Suprapubic skin (tissue), 4 donors: ENCODE measurements around the gene MCOLN2. TPM values are rescaled to one million over a fixed set of nuclear protein-coding genes. Genes with fewer than 3 reads are reported as not detected.

Experiments
- DNase-seq, 2 donors: peaks; one replicate each; pipeline ENCODE4 v3.0.0-alpha.2; 2019; ENCODE audit warnings: low spot score in 2 of 2
- H3K27ac ChIP-seq: fragments of 200-600 bp; sonication (generic); one replicate; pipeline ENCODE4 v1.5.1; 2019
- H3K27me3 ChIP-seq: fragments of 200-600 bp; sonication (generic); one replicate; pipeline ENCODE4 v1.5.1; 2019
- H3K36me3 ChIP-seq: fragments of 200-600 bp; sonication (generic); one replicate; pipeline ENCODE4 v1.5.1; 2019
- H3K4me1 ChIP-seq: fragments of 200-600 bp; sonication (generic); one replicate; pipeline ENCODE4 v1.5.1; 2019
- H3K4me3 ChIP-seq: fragments of 200-600 bp; sonication (generic); one replicate; pipeline ENCODE4 v1.5.1; 2019; ENCODE audit warnings: mild to moderate bottlenecking
- H3K9me3 ChIP-seq: fragments of 200-600 bp; sonication (generic); one replicate; pipeline ENCODE4 v1.5.1; 2019
- EP300 ChIP-seq: sonication (generic); formaldehyde crosslinking; IDR thresholded peaks from one replicate; pipeline ENCODE4 v1.6.1; 2017; ENCODE audit warnings: antibody characterized with exemption
- POLR2A ChIP-seq, 2 donors: fragments of 450-650 bp; IDR thresholded peaks; one replicate each; pipeline ENCODE4 v1.6.1; 2017; ENCODE audit warnings: antibody characterized with exemption in 2 of 2, mild to moderate bottlenecking in 2 of 2, moderate library complexity in 2 of 2
- POLR2AphosphoS5 ChIP-seq, 3 donors: sonication (generic); formaldehyde crosslinking; IDR thresholded peaks; one replicate each; pipeline ENCODE4 v1.6.1; 2017; ENCODE audit warnings: antibody characterized with exemption in 3 of 3
- WGBS: methylation state at CpG from one replicate; pipeline ENCODE4 v1.1.5; 2018; 5-methylcytosine and 5-hydroxymethylcytosine counted together
- total RNA-seq, 4 donors: library from RNA; depleted of rRNA; stranded (reverse); fragments of >200 nt; gene quantifications; one replicate each; pipeline ENCODE4 v1.1.0, GENCODE V29; 2016
- TF ChIP-seq, protein P1 (sequence below), 2 donors: fragments of 200-600 bp in 1 of 2; fragments of 450-650 bp in 1 of 2; sonication (generic) in 1 of 2; IDR thresholded peaks; one replicate each; pipeline ENCODE4 v1.5.1; 2016 to 2019; ENCODE audit warnings: antibody characterized with exemption in 2 of 2, mild to moderate bottlenecking in 1 of 2, moderate library complexity in 1 of 2

MCOLN2 gene
- total RNA-seq, 4 donors from 2014 or later, result 0.72 to 9.8 (median 2.7) TPM

DNA sequence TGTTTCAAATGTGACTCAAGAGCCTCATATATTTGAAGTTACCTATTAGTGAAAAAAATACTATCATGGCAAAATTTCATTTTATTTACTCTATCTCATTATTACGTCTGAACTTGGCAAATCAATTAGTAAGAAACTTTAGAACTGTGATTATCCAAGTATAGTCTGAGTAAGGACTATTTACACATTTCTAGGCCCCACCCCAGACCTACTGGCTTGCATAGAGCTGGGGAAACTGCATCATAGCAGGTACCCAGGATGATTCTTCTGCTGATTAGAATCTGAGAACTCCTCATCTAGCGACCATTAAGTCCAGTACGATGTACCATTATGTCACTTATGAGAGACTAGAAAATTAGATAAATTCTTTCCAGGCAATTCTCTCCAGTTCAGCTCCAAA is 31.2 kb upstream of the MCOLN2 start:
- no peak overlapping the region for H3K4me3 ChIP-seq
- no peaks in the 10 kb centered on the region for H3K27me3 ChIP-seq
- H3K27ac ChIP-seq, result no peak overlapping the region
- whole genome bisulfite sequencing, result 86% methylated on average over 3 of the region's 3 CpGs
- no peaks in the 10 kb centered on the region for H3K9me3 ChIP-seq
- H3K36me3 ChIP-seq, result no peaks in the 10 kb centered on the region
- H3K4me1 ChIP-seq, result no peaks in the 10 kb centered on the region
- TF ChIP-seq POLR2A (IDR thresholded peaks at IDR 0.05), result no peak
- no peak for TF ChIP-seq EP300
- TF ChIP-seq POLR2AphosphoS5 (IDR thresholded peaks at IDR 0.05), result no peak
- TF ChIP-seq, protein P1, sequence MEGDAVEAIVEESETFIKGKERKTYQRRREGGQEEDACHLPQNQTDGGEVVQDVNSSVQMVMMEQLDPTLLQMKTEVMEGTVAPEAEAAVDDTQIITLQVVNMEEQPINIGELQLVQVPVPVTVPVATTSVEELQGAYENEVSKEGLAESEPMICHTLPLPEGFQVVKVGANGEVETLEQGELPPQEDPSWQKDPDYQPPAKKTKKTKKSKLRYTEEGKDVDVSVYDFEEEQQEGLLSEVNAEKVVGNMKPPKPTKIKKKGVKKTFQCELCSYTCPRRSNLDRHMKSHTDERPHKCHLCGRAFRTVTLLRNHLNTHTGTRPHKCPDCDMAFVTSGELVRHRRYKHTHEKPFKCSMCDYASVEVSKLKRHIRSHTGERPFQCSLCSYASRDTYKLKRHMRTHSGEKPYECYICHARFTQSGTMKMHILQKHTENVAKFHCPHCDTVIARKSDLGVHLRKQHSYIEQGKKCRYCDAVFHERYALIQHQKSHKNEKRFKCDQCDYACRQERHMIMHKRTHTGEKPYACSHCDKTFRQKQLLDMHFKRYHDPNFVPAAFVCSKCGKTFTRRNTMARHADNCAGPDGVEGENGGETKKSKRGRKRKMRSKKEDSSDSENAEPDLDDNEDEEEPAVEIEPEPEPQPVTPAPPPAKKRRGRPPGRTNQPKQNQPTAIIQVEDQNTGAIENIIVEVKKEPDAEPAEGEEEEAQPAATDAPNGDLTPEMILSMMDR (IDR thresholded peaks at IDR 0.05), result no peak
- no peak for DNase-seq

DNA sequence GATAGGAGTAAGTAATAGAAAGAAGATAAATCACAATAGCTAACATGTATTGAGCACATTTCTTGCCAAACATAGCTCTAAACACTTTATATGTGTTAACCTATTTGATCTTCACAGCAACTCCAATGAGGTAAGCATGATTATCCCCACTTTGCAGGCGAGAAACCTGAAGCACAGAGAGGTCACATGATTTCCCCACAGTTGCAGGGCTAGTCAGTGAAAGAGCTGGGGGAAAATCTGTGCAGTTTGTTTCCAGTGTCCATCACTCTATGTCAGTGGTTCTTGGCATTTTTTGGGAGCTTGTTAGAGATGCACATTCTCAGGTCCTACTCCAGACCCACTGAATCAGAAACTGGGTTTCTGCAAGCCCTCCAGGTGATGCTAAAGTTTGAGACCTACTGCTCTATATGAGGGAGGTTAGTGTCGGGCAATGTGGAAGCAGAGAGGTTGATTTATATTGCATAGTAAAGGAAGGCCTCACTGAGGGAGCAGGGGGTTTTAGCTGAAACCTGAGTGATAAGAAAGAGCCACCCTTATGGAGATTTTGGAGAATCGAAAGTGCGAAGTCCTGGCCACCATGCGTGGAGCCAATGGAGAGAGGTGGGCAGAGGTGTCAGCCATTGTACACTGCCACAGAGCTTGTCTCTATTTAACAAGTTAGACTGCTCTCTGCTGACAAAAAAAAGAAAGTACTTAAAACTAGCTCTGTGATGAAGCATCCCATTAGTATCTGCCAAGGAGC is 30.5 kb upstream of the MCOLN2 start:
- no peak for TF ChIP-seq EP300
- DNase-seq, result no peak
- H3K27me3 ChIP-seq, result no peaks in the 10 kb centered on the region
- no peaks in the 10 kb centered on the region for H3K36me3 ChIP-seq
- 82% methylated on average over 5 of the region's 5 CpGs for WGBS
- H3K4me3 ChIP-seq, result no peak overlapping the region
- H3K4me1 ChIP-seq, result no peaks in the 10 kb centered on the region
- H3K27ac ChIP-seq, result no peak overlapping the region
- H3K9me3 ChIP-seq, result no peaks in the 10 kb centered on the region

DNA sequence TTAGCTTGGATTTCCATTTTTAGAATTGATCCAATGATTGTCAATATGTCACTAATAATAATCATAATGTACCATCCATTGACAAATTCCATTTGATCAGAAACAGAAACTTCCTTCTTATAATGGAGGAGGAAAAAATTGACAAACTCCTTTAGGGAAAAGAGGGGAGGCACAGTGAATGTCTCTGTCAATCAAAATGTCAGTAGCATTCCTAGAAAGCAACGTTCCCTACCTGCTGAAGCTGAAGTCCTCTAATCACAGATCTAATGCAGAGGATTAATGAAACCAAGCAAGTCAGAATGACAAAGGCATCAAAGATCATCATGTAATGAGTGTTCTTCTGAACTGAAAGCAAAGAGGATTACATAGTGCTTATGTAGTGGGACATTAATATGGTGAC is 29.0 kb upstream of the MCOLN2 start:
- H3K4me1 ChIP-seq, result no peaks in the 10 kb centered on the region
- TF ChIP-seq EP300, result no peak
- TF ChIP-seq POLR2A (IDR thresholded peaks at IDR 0.05), result no peak
- TF ChIP-seq, protein P1 (IDR thresholded peaks at IDR 0.05), result no peak
- no peak for TF ChIP-seq POLR2AphosphoS5 (IDR thresholded peaks at IDR 0.05)
- H3K4me3 ChIP-seq, result no peak overlapping the region
- no peaks in the 10 kb centered on the region for H3K27me3 ChIP-seq
- 50% methylated on average over 1 of the region's 1 CpG for WGBS
- no peak for DNase-seq
- no peaks in the 10 kb centered on the region for H3K36me3 ChIP-seq
- no peak overlapping the region for H3K27ac ChIP-seq
- no peaks in the 10 kb centered on the region for H3K9me3 ChIP-seq

DNA sequence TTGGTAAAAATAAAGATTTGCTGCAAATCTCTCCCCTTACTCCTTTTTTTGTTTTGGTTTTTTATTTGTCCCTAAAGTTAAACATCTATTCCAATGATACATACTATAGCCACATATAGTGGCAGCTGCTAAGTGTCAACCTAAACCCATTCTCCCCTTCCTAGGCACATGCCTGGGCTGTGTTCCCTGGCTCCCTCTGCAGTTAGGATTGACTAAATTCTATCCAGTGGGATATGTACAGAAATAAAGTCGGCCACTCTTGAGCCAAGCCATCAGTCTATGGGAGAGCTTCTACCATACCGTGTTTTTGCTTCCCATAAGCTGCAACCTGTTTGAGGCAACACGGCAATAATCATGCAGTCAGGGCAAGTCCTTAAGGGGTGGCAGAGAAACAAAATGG is 27.8 kb upstream of the MCOLN2 start:
- no peak for DNase-seq
- Histone ChIP-seq H3K4me3 (no peak overlapping the region), H3K36me3 (no peaks in the 10 kb centered on the region), H3K27me3 (no peaks in the 10 kb centered on the region), H3K4me1 (no peaks in the 10 kb centered on the region), H3K9me3 (no peaks in the 10 kb centered on the region), H3K27ac (no peak overlapping the region)
- no peak for TF ChIP-seq POLR2AphosphoS5 (IDR thresholded peaks at IDR 0.05)
- TF ChIP-seq POLR2A (IDR thresholded peaks at IDR 0.05), result no peak
- TF ChIP-seq, protein P1 (IDR thresholded peaks at IDR 0.05), result no peak
- no peak for TF ChIP-seq EP300
- WGBS, result 87% methylated on average over 3 of the region's 3 CpGs

DNA sequence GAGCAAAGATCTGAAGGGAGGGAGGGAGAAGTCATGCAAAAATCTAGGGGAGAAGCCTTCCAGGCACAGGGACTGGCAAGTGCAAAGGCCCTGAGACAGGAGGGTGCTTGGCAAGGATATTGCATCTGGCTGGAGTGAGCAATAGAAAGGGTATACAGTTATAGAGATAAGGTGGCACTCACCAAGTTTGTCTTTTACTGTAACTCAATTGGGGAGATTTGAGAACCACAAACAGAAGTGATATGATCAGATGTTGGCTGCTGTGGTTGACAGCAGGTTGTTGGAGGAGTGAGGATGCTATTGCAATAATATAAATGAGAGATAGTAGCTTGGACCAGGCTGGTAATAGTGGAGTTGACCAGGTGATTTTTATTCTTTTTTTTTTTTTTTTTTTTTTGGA is 25.8 kb upstream of the MCOLN2 start:
- Histone ChIP-seq H3K4me1 (no peaks in the 10 kb centered on the region), H3K9me3 (no peaks in the 10 kb centered on the region), H3K27ac (no peak overlapping the region), H3K4me3 (no peak overlapping the region), H3K36me3 (no peaks in the 10 kb centered on the region), H3K27me3 (no peaks in the 10 kb centered on the region)
- TF ChIP-seq EP300 (no peak), POLR2AphosphoS5 (IDR thresholded peaks at IDR 0.05) (no peak), POLR2A (IDR thresholded peaks at IDR 0.05) (no peak)
- TF ChIP-seq, protein P1 (IDR thresholded peaks at IDR 0.05), result no peak
- no peak for DNase-seq

DNA sequence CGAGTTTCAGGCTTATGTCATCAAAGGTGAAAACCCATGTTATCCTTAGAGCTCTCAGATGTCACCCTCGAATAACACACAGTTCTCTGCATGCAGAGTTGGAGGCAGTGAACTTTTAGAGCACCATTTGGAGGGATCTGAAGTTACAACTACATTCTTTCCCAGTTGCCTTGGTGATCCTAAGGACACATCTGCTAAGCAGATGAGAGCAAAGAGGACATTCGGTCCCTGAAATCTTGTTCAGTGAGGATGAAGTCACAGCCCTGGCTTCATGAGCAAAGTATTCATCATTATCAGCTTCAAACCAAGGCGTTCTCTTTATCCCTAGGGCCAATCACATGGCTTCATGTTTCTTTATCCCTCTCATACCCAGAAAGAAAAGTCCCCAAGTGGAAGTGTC is 23.1 kb upstream of the MCOLN2 start:
- Histone ChIP-seq H3K9me3 (no peaks in the 10 kb centered on the region), H3K27me3 (no peaks in the 10 kb centered on the region), H3K27ac (peak overlapping the region; percentile 70), H3K36me3 (no peaks in the 10 kb centered on the region), H3K4me3 (no peak overlapping the region), H3K4me1 (no peaks in the 10 kb centered on the region)
- DNase-seq, result no peak
- 55% methylated on average over 4 of the region's 4 CpGs for WGBS
- TF ChIP-seq POLR2A (IDR thresholded peaks at IDR 0.05) (no peak), POLR2AphosphoS5 (IDR thresholded peaks at IDR 0.05) (peak in 2 of 3 donors; percentile 34 to 76), EP300 (no peak)
